IMR-90 (cell line): ENCODE results near the gene TSPAN4.

Experiments used
- BHLHE40 ChIP-seq: fragments of 150-350 bp; IDR thresholded peaks from 2 replicates; pipeline ENCODE4 v1.6.1; 2016; ENCODE audit warnings: mild to moderate bottlenecking, low read depth, low read length
- CEBPB ChIP-seq: IDR thresholded peaks from 2 replicates; pipeline ENCODE4 v1.6.1; 2012; ENCODE audit warnings: low read depth, low read length, improper control_type of control experiment
- CTCF ChIP-seq: conservative IDR thresholded peaks from 2 replicates; pipeline ENCODE4 v1.5.1; 2012; ENCODE audit warnings: mild to moderate bottlenecking, low read depth, low read length, improper control_type of control experiment
- FOS ChIP-seq: fragments of 150-350 bp; IDR thresholded peaks from 2 replicates; pipeline ENCODE4 v1.6.1; 2016; ENCODE audit warnings: low read depth, low read length
- MAFK ChIP-seq: IDR thresholded peaks from 2 replicates; pipeline ENCODE4 v1.6.1; 2012; ENCODE audit warnings: low read depth, low read length, improper control_type of control experiment
- POLR2A ChIP-seq: IDR thresholded peaks from 2 replicates; pipeline ENCODE4 v1.6.1; 2012; ENCODE audit warnings: mild to moderate bottlenecking, low read depth, low read length
- RCOR1 ChIP-seq: IDR thresholded peaks from 2 replicates; pipeline ENCODE4 v1.6.1; 2012; ENCODE audit warnings: mild to moderate bottlenecking, low read length, improper control_type of control experiment; ENCODE audit not compliant: insufficient replicate concordance
- RFX5 ChIP-seq: IDR thresholded peaks from 2 replicates; pipeline ENCODE4 v1.8.0; 2012; ENCODE audit warnings: low read depth, mild to moderate bottlenecking, low read length, moderate library complexity
- SMC3 ChIP-seq: fragments of 150-350 bp; IDR thresholded peaks from 2 replicates; pipeline ENCODE4 v1.6.1; 2016; ENCODE audit warnings: low read depth, mild to moderate bottlenecking, antibody characterized with exemption, low read length, moderate library complexity
- USF2 ChIP-seq: fragments of 150-350 bp; IDR thresholded peaks from 2 replicates; pipeline ENCODE4 v1.6.1; 2017; ENCODE audit warnings: mild to moderate bottlenecking, antibody characterized with exemption, low read length, low read depth

- no peak for TF ChIP-seq BHLHE40
- no peak for TF ChIP-seq FOS
- TF ChIP-seq CTCF: no peak
- no peak for TF ChIP-seq RCOR1
- no peak for TF ChIP-seq SMC3
- no peak for TF ChIP-seq USF2
- no peak for TF ChIP-seq MAFK
- no peak for TF ChIP-seq RFX5
- TF ChIP-seq CEBPB: no peak
- no peak for TF ChIP-seq POLR2A
Observed at GRCh38 chr11:841981-842369, 677 bp upstream of the TSPAN4 start.
